Fibroblast of the conjunctiva (primary cell): Measurements from ENCODE around the gene KIF1B.
"Not testable (repeated sequence)": the region's sequence is repeated elsewhere in the genome, so short reads cannot be mapped to it uniquely, and the experiment has no call there.

Experiments
- DNase-seq: peaks from one replicate; pipeline ENCODE4 v3.0.0-alpha.2; 2010; ENCODE audit warnings: low read depth

Gene KIF1B

GRCh38 chr1:10237157-10237539 lies 26.8 kb downstream of the KIF1B start:
- no peak for DNase-seq

GRCh38 chr1:10242135-10242534 lies 31.8 kb downstream of the KIF1B start:
- DNase-seq, result no peak

GRCh38 chr1:10242811-10243210 lies 32.4 kb downstream of the KIF1B start:
- no peak for DNase-seq

- DNase-seq, result no peak
These were observed 35.3 kb downstream of the KIF1B start for GRCh38 chr1:10245674-10246073.

- DNase-seq, result no peak
These were observed 39.6 kb downstream of the KIF1B start for GRCh38 chr1:10249808-10250457.

GRCh38 chr1:10250663-10251062 lies 40.3 kb downstream of the KIF1B start:
- no peak for DNase-seq

- DNase-seq, result not testable (repeated sequence)
These were observed 41.1 kb downstream of the KIF1B start for GRCh38 chr1:10251325-10252108.

- no peak for DNase-seq
These were observed 42.1 kb downstream of the KIF1B start for GRCh38 chr1:10252508-10252907.

- DNase-seq, result no peak
These were observed 42.8 kb downstream of the KIF1B start for GRCh38 chr1:10253149-10253548.

GRCh38 chr1:10253755-10254154 lies 43.4 kb downstream of the KIF1B start:
- DNase-seq, result peak; percentile 68

- DNase-seq, result no peak
These were observed 47.5 kb downstream of the KIF1B start for GRCh38 chr1:10257851-10258250.

- not testable (repeated sequence) for DNase-seq
These were observed 49.2 kb downstream of the KIF1B start for GRCh38 chr1:10259547-10259946.

- no peak for DNase-seq
These were observed 53.2 kb downstream of the KIF1B start for GRCh38 chr1:10263450-10264082.

GRCh38 chr1:10265027-10265426 lies 54.7 kb downstream of the KIF1B start:
- no peak for DNase-seq

GRCh38 chr1:10265900-10266299 lies 55.5 kb downstream of the KIF1B start:
- no peak for DNase-seq

GRCh38 chr1:10267319-10267718 lies 56.9 kb downstream of the KIF1B start:
- DNase-seq, result no peak

GRCh38 chr1:10267921-10268320 lies 57.6 kb downstream of the KIF1B start:
- no peak for DNase-seq

GRCh38 chr1:10271090-10271489 lies 60.7 kb downstream of the KIF1B start:
- DNase-seq, result no peak

- DNase-seq, result no peak
These were observed 61.5 kb downstream of the KIF1B start for GRCh38 chr1:10271869-10272268.

GRCh38 chr1:10272274-10272673 lies 61.9 kb downstream of the KIF1B start:
- DNase-seq, result no peak

GRCh38 chr1:10278880-10279279 lies 68.5 kb downstream of the KIF1B start:
- DNase-seq, result no peak

- peak; percentile 22 for DNase-seq
These were observed 70.3 kb downstream of the KIF1B start for GRCh38 chr1:10280439-10281350.
